Measurements from ENCODE around the gene PLCB4. TPM values are rescaled to one million over a fixed set of nuclear protein-coding genes. Genes with fewer than 3 reads are reported as not detected.

Gene PLCB4
- polyA plus RNA-seq, 3 donors: not detected

- no CpG with 5 or more reads among the region's 3 CpGs for WGBS (ENCODE audit: insufficient coverage)
Observed at GRCh38 chr20:9441948-9442347, 373.1 kb downstream of the PLCB4 start.

GRCh38 chr20:9442858-9443257 lies 374.0 kb downstream of the PLCB4 start:
- Mint-ChIP-seq H3K36me3 (no peaks in the 10 kb centered on the region), H3K27me3 (ENCODE audit: low read depth in 3 of 3) (peaks cover 0 to 2% (median 0%) of the 10 kb centered on the region in 3 donors), H3K4me1 (no peaks in the 10 kb centered on the region), H3K4me3 (no peak overlapping the region), H3K9me3 (peaks cover 0 to 13% (median 5%) of the 10 kb centered on the region in 7 donors), H3K27ac (no peak overlapping the region)
- DNase-seq: no peak
- Histone ChIP-seq H3K4me2 (replicated peaks; ENCODE audit: extremely low read depth, low read length, poor library complexity, severe bottlenecking) (no peak overlapping the region), H3K4me3 (replicated peaks in 1 of 3; ENCODE audit: low read depth in 2 of 3, low read length in 3 of 3) (no peak overlapping the region), H3K4me1 (ENCODE audit: control insufficient read depth in 1 of 2, insufficient read depth in 2 of 2, low read length in 2 of 2) (no peaks in the 10 kb centered on the region), H3K79me2 (ENCODE audit: insufficient read depth, low read length) (no peaks in the 10 kb centered on the region), H3K9ac (ENCODE audit: insufficient read depth, low read length, poor library complexity, severe bottlenecking) (no peak overlapping the region), H2AFZ (ENCODE audit: insufficient read depth, low read depth, low read length, poor library complexity, severe bottlenecking) (no peak overlapping the region), H3K27ac (ENCODE audit: low read depth in 1 of 2, low read length in 2 of 2) (no peak overlapping the region), H4K20me1 (ENCODE audit: insufficient read depth, low read length) (no peaks in the 10 kb centered on the region), H3K9me3 (replicated peaks in 1 of 2; ENCODE audit: control insufficient read depth in 1 of 2, insufficient read depth in 1 of 2, low read length in 2 of 2) (peaks cover 3 to 7% of the 10 kb centered on the region in 2 donors), H3K27me3 (ENCODE audit: control insufficient read depth in 2 of 2, insufficient read depth in 2 of 2, low read length in 2 of 2) (no peaks in the 10 kb centered on the region), H3K36me3 (replicated peaks in 1 of 2; ENCODE audit: control insufficient read depth in 1 of 2, insufficient read depth in 2 of 2, low read length in 2 of 2) (no peaks in the 10 kb centered on the region)
- no peak for TF ChIP-seq CTCF (IDR thresholded peaks at IDR 0.05)
- intact Hi-C loops (cut with micrococcal nuclease): no loop called here

More at GRCh38 chr20:9441948-9442347, 373.1 kb downstream of the PLCB4 start:
- intact Hi-C loops (cut with micrococcal nuclease): no loop called here
- Histone ChIP-seq H3K27me3 (ENCODE audit: control insufficient read depth in 2 of 2, insufficient read depth in 2 of 2, low read length in 2 of 2) (no peaks in the 10 kb centered on the region), H3K27ac (ENCODE audit: low read depth in 1 of 2, low read length in 2 of 2) (no peak overlapping the region), H3K9me3 (replicated peaks in 1 of 2; ENCODE audit: control insufficient read depth in 1 of 2, insufficient read depth in 1 of 2, low read length in 2 of 2) (peaks cover 3 to 7% of the 10 kb centered on the region in 2 donors), H3K9ac (ENCODE audit: insufficient read depth, low read length, poor library complexity, severe bottlenecking) (no peak overlapping the region), H4K20me1 (ENCODE audit: insufficient read depth, low read length) (no peaks in the 10 kb centered on the region), H3K79me2 (ENCODE audit: insufficient read depth, low read length) (no peaks in the 10 kb centered on the region), H3K4me3 (replicated peaks in 1 of 3; ENCODE audit: low read depth in 2 of 3, low read length in 3 of 3) (no peak overlapping the region), H3K4me1 (ENCODE audit: control insufficient read depth in 1 of 2, insufficient read depth in 2 of 2, low read length in 2 of 2) (no peaks in the 10 kb centered on the region), H3K4me2 (replicated peaks; ENCODE audit: extremely low read depth, low read length, poor library complexity, severe bottlenecking) (no peak overlapping the region), H2AFZ (ENCODE audit: insufficient read depth, low read depth, low read length, poor library complexity, severe bottlenecking) (no peak overlapping the region), H3K36me3 (replicated peaks in 1 of 2; ENCODE audit: control insufficient read depth in 1 of 2, insufficient read depth in 2 of 2, low read length in 2 of 2) (no peaks in the 10 kb centered on the region)
- Mint-ChIP-seq H3K9me3 (peaks cover 0 to 13% (median 4%) of the 10 kb centered on the region in 7 donors), H3K4me3 (no peak overlapping the region), H3K36me3 (no peaks in the 10 kb centered on the region), H3K4me1 (no peaks in the 10 kb centered on the region), H3K27me3 (ENCODE audit: low read depth in 3 of 3) (peaks cover 0 to 2% (median 0%) of the 10 kb centered on the region in 3 donors), H3K27ac (peak overlapping the region in 1 of 7 donors; percentile 7)
- no peak for TF ChIP-seq CTCF (IDR thresholded peaks at IDR 0.05)
- DNase-seq: no peak

Measured in CD14-positive monocyte (primary cell).